ENCODE measurements around the gene AKAP7.

- TF ChIP-seq POLR2AphosphoS5 (IDR thresholded peaks at IDR 0.05) (no peak), CTCF (IDR thresholded peaks at IDR 0.05) (no peak)
Measured at GRCh38 chr6:131163886-131164285, 28.6 kb downstream of the AKAP7 start.

All from suprapubic skin (tissue), 3 donors.